Panc1 (cell line): ENCODE results near the gene SEMA3G. TPM values are rescaled to one million over a fixed set of nuclear protein-coding genes. Genes with fewer than 3 reads are reported as not detected.

ENCODE experiments used
- ATAC-seq: fragments of 200-7000 bp; cut with Tn5 transposase; 2 replicates; pipeline ENCODE4 v1.9.1; 2020; ENCODE audit warnings: mild to moderate bottlenecking, moderate library complexity
- BruUV-seq: library from RNA; stranded (reverse); fragments of 400-500 nt; replicated peaks from 2 replicates; lab custom pipeline; 2021; lab: Mats Ljungman, UMichigan
- CTCF ChIA-PET: fragments of 300-600 bp; sonication (Branson Sonifier 250); formaldehyde crosslinking; loops from one replicate; lab custom pipeline; 2022; ENCODE audit warnings: antibody characterized with exemption; lab: Charles Lee
- POLR2A ChIA-PET: fragments of 300-600 bp; sonication (Branson Sonifier 250); formaldehyde crosslinking; loops from one replicate; lab custom pipeline; 2022; ENCODE audit warnings: antibody characterized with exemption; lab: Charles Lee
- DNase-seq: peaks from one replicate; pipeline ENCODE4 v3.0.0-alpha.2; 2010; ENCODE audit warnings: low read depth, low spot score
- H3K27ac ChIP-seq: 2 replicates; pipeline ENCODE4 v1.5.1; 2011; ENCODE audit warnings: mild to moderate bottlenecking, low read length, inconsistent platforms
- H3K27me3 ChIP-seq: fragments of 200-500 bp; sonication (Bioruptor generic); 2 replicates; pipeline ENCODE4 v1.6.0; 2014; ENCODE audit warnings: low read length, inconsistent platforms; ENCODE audit not compliant: control insufficient read depth, insufficient read depth
- H3K36me3 ChIP-seq: fragments of 200-500 bp; sonication (Bioruptor generic); 2 replicates; pipeline ENCODE4 v1.5.1; 2014; ENCODE audit warnings: inconsistent platforms, mild to moderate bottlenecking, low read length, moderate library complexity; ENCODE audit not compliant: control insufficient read depth, insufficient read depth
- H3K4me1 ChIP-seq: 2 replicates; pipeline ENCODE4 v1.5.1; 2011; ENCODE audit warnings: inconsistent platforms, mild to moderate bottlenecking, low read length, moderate library complexity; ENCODE audit not compliant: control insufficient read depth, insufficient read depth
- H3K4me3 ChIP-seq, 2 experiments: 2 replicates each; pipeline ENCODE4 v1.5.1; 2011 to 2012; ENCODE audit warnings: low read depth in 2 of 2, low read length in 2 of 2, mild to moderate bottlenecking in 2 of 2, inconsistent platforms in 1 of 2, moderate library complexity in 1 of 2
- H3K9me3 ChIP-seq: fragments of 200-500 bp; sonication (Bioruptor generic); 2 replicates; pipeline ENCODE4 v1.5.1; 2014; ENCODE audit warnings: low read depth, mild to moderate bottlenecking, inconsistent platforms, low read length, moderate library complexity; ENCODE audit not compliant: control insufficient read depth, insufficient read depth
- CTCF ChIP-seq: fragments of 450-650 bp; IDR thresholded peaks from 2 replicates; pipeline ENCODE4 v1.5.1; 2017; ENCODE audit warnings: mild to moderate bottlenecking
- POLR2AphosphoS5 ChIP-seq: IDR thresholded peaks from 2 replicates; pipeline ENCODE4 v1.6.1; 2012; ENCODE audit warnings: mild to moderate bottlenecking, low read depth, low read length, moderate library complexity
- REST ChIP-seq, 2 experiments: IDR thresholded peaks; 2 replicates each; pipeline ENCODE4 v1.6.1; 2011 to 2012; ENCODE audit warnings: low read depth in 2 of 2, control low read depth in 1 of 2, low read length in 1 of 2, mild to moderate bottlenecking in 1 of 2, moderate library complexity in 1 of 2; ENCODE audit not compliant: insufficient read depth in 1 of 2
- SIN3A ChIP-seq: IDR thresholded peaks from 2 replicates; pipeline ENCODE4 v1.6.1; 2012; ENCODE audit warnings: low read depth, mild to moderate bottlenecking, low read length, moderate library complexity, borderline replicate concordance; ENCODE audit not compliant: insufficient read depth
- TCF7L2 ChIP-seq: IDR thresholded peaks from 2 replicates; pipeline ENCODE4 v1.6.1; 2011; ENCODE audit warnings: mild to moderate bottlenecking, low read depth, low read length, inconsistent platforms
- in situ Hi-C: cut with HindIII; loops from 2 replicates; pipeline ENCODE4 v1.10.0; 2016; ENCODE audit warnings: low sequenced_read_pairs, low pct_unique_long_range_greater_than_20kb
- intact Hi-C: fragments of 100-400 bp; cut with micrococcal nuclease; formaldehyde crosslinking; loops from one replicate; pipeline ENCODE4 v1.10.0; 2022; ENCODE audit not compliant: unreplicated experiment
- total RNA-seq: library from RNA; stranded (reverse); gene quantifications from one replicate; pipeline ENCODE4 v1.2.1, GENCODE V29; 2021; ENCODE audit not compliant: unreplicated experiment

SEMA3G gene
- total RNA-seq, 1 experiment from 2014 or later, result 1.6 TPM

GRCh38 chr3:52442409-52443267, 2.3 kb downstream of the SEMA3G start:
- TF ChIP-seq POLR2AphosphoS5 (no peak), CTCF (no peak), TCF7L2 (no peak), SIN3A (no peak), REST (IDR thresholded peaks at IDR 0.05; ENCODE audit: insufficient read depth in 1 of 2, low read depth in 2 of 2, low read length in 1 of 2) (no peak)
- CTCF ChIA-PET, result no interaction called here
- ATAC-seq, result no peak

GRCh38 chr3:52441772-52442332, 3.1 kb downstream of the SEMA3G start:
- Histone ChIP-seq H3K27ac (no peak overlapping the region), H3K4me1 (no peaks in the 10 kb centered on the region), H3K4me3 (no peak overlapping the region), H3K27me3 (no peaks in the 10 kb centered on the region), H3K36me3 (no peaks in the 10 kb centered on the region), H3K9me3 (no peaks in the 10 kb centered on the region)
- intact Hi-C loops, result no loop called here
- BruUV-seq, result no TSS peak
- no peak for DNase-seq
- POLR2A ChIA-PET, result no interaction called here
- in situ Hi-C loops, result no loop called here
- CTCF ChIA-PET, result no interaction called here
- TF ChIP-seq POLR2AphosphoS5 (no peak), TCF7L2 (no peak), REST (IDR thresholded peaks at IDR 0.05; ENCODE audit: insufficient read depth in 1 of 2, low read depth in 2 of 2, low read length in 1 of 2) (no peak), SIN3A (no peak), CTCF (no peak)
- no peak for ATAC-seq

More at GRCh38 chr3:52442409-52443267, 2.3 kb downstream of the SEMA3G start:
- Histone ChIP-seq H3K27me3 (no peaks in the 10 kb centered on the region), H3K9me3 (no peaks in the 10 kb centered on the region), H3K27ac (no peak overlapping the region), H3K4me1 (no peaks in the 10 kb centered on the region), H3K4me3 (no peak overlapping the region), H3K36me3 (no peaks in the 10 kb centered on the region)
- POLR2A ChIA-PET, result no interaction called here
- intact Hi-C loops, result no loop called here
- BruUV-seq, result no TSS peak
- in situ Hi-C loops, result no loop called here
- DNase-seq, result no peak
